B cell (primary cell): ENCODE measurements around the gene SMG9. TPM values are rescaled to one million over a fixed set of nuclear protein-coding genes. Genes with fewer than 3 reads are reported as not detected.

Experiments
- ATAC-seq: fragments of 200-7000 bp; cut with Tn5 transposase; one replicate; pipeline ENCODE4 v1.10.0; 2021; ENCODE audit warnings: low read depth, mild to moderate bottlenecking, moderate number of reproducible peaks, moderate library complexity
- CTCF ChIA-PET: fragments of 350-600 bp; sonication (Branson Sonifier 250); formaldehyde crosslinking; loops from one replicate; lab custom pipeline; 2021; ENCODE audit warnings: antibody characterized with exemption, inconsistent platforms; lab: Charles Lee
- POLR2A ChIA-PET: fragments of 350-600 bp; sonication (Branson Sonifier 250); formaldehyde crosslinking; loops from one replicate; lab custom pipeline; 2021; ENCODE audit warnings: antibody characterized with exemption; lab: Charles Lee
- DNase-seq: peaks from one replicate; pipeline ENCODE4 v3.0.0; 2013
- H2AFZ ChIP-seq: 2 replicates; pipeline ENCODE4 v1.6.1; 2012; ENCODE audit warnings: mild to moderate bottlenecking, low read depth, low read length; ENCODE audit not compliant: insufficient read depth, poor library complexity, severe bottlenecking
- H3K27ac ChIP-seq, 2 donors: 1 replicate in 1 of 2; 2 replicates in 1 of 2; pipeline ENCODE4 v1.5.1; 2012 to 2013; ENCODE audit warnings: low read length in 2 of 2, mild to moderate bottlenecking in 2 of 2, moderate library complexity in 1 of 2
- H3K27me3 ChIP-seq, 4 experiments: fragments of 200-600 bp in 1 of 4; sonication (generic) in 1 of 4; replicated peaks in 1 of 4; 1 replicate in 2 of 4; 2 replicates in 2 of 4; pipeline versions ENCODE4 v1.6.1 to v1.7.0; 2013 to 2016; ENCODE audit warnings: low read length in 3 of 4, mild to moderate bottlenecking in 2 of 4, mixed read lengths in 1 of 4, moderate library complexity in 1 of 4; ENCODE audit not compliant: insufficient read depth in 4 of 4, control insufficient read depth in 3 of 4; ENCODE audit errors: control extremely low read depth in 1 of 4
- H3K36me3 ChIP-seq, 2 experiments: replicated peaks in 1 of 2; 1 replicate in 1 of 2; 2 replicates in 1 of 2; pipeline versions ENCODE4 v1.6.1 to v1.7.1; 2013; ENCODE audit warnings: low read length in 1 of 2; ENCODE audit not compliant: insufficient read depth in 2 of 2, control insufficient read depth in 1 of 2; ENCODE audit errors: control extremely low read depth in 1 of 2, extremely low read depth in 1 of 2
- H3K4me1 ChIP-seq, 2 donors: fragments of 200-600 bp in 1 of 2; sonication (generic) in 1 of 2; 1 replicate in 1 of 2; 2 replicates in 1 of 2; pipeline versions ENCODE4 v1.5.1 to v1.6.1; 2013 to 2017; ENCODE audit warnings: low read length in 2 of 2; ENCODE audit not compliant: control insufficient read depth in 2 of 2, insufficient read depth in 2 of 2
- H3K4me2 ChIP-seq: replicated peaks from 2 replicates; pipeline ENCODE3; 2012; ENCODE audit warnings: mild to moderate bottlenecking, low read depth, low read length; ENCODE audit not compliant: poor library complexity, severe bottlenecking
- H3K4me3 ChIP-seq, 5 experiments: fragments of 200-600 bp in 1 of 5; sonication (generic) in 1 of 5; 1 replicate in 3 of 5; 2 replicates in 2 of 5; pipeline versions ENCODE4 v1.5.1 to v1.7.0; 2011 to 2016; ENCODE audit warnings: low read length in 4 of 5, mild to moderate bottlenecking in 4 of 5, low read depth in 2 of 5, control low read depth in 1 of 5, moderate library complexity in 1 of 5; ENCODE audit not compliant: insufficient read depth in 1 of 5; ENCODE audit errors: control extremely low read depth in 1 of 5, extremely low read depth in 1 of 5
- H3K79me2 ChIP-seq: fragments of 200-600 bp; sonication (generic); one replicate; pipeline ENCODE4 v1.6.0; 2016; ENCODE audit warnings: low read length; ENCODE audit not compliant: control insufficient read depth, insufficient read depth
- H3K9ac ChIP-seq: fragments of 200-600 bp; sonication (generic); 2 replicates; pipeline ENCODE4 v1.6.1; 2017; ENCODE audit warnings: mild to moderate bottlenecking, low read length, moderate library complexity
- H3K9me3 ChIP-seq, 3 donors: one replicate each; pipeline versions ENCODE4 v1.6.1 to v1.7.1; 2013; ENCODE audit warnings: low read length in 2 of 3; ENCODE audit not compliant: control insufficient read depth in 2 of 3, insufficient read depth in 1 of 3; ENCODE audit errors: control extremely low read depth in 1 of 3
- H4K20me1 ChIP-seq: 2 replicates; pipeline ENCODE4 v1.6.0; 2012; ENCODE audit warnings: mild to moderate bottlenecking, low read length; ENCODE audit not compliant: insufficient read depth, control insufficient read depth, poor library complexity, severe bottlenecking
- H3K27ac Mint-ChIP-seq: one replicate; pipeline ENCODE4 v1.8.0; 2021; ENCODE audit warnings: mixed read lengths
- H3K27me3 Mint-ChIP-seq: one replicate; pipeline ENCODE4 v1.8.0; 2021; ENCODE audit warnings: mixed read lengths
- H3K4me1 Mint-ChIP-seq: one replicate; pipeline ENCODE4 v1.8.0; 2021; ENCODE audit warnings: mixed read lengths
- H3K4me3 Mint-ChIP-seq: one replicate; pipeline ENCODE4 v1.8.0; 2021; ENCODE audit warnings: mixed read lengths
- H3K9me3 Mint-ChIP-seq: one replicate; pipeline ENCODE4 v1.8.0; 2022; ENCODE audit warnings: mixed read lengths; ENCODE audit not compliant: insufficient read depth
- EZH2 ChIP-seq: IDR thresholded peaks from 2 replicates; pipeline ENCODE4 v1.6.1; 2012; ENCODE audit warnings: borderline replicate concordance, low read depth, mild to moderate bottlenecking, moderate library complexity, low read length; ENCODE audit not compliant: insufficient read depth, poor library complexity, severe bottlenecking
- WGBS: methylation state at CpG from one replicate; pipeline ENCODE4 v1.1.5; 2013; ENCODE audit warnings: missing lambda C conversion rate; ENCODE audit not compliant: insufficient coverage; 5-methylcytosine and 5-hydroxymethylcytosine counted together
- intact Hi-C: fragments of 100-400 bp; cut with micrococcal nuclease; formaldehyde crosslinking; loops from one replicate; pipeline ENCODE4 v1.10.0; 2022
- polyA plus RNA-seq: library from polyadenylated mRNA; depleted of rRNA; stranded (reverse); fragments of >200 nt; gene quantifications from 2 replicates; pipeline ENCODE4 v1.2.3, GENCODE V29; 2012
- total RNA-seq, 2 donors: library from RNA; stranded (reverse); fragments of 120-200 nt in 1 of 2; gene quantifications; 1 replicate in 1 of 2; 2 replicates in 1 of 2; pipeline versions ENCODE4 v1.2.3 to v1.2.4, GENCODE V29; 2013 to 2022
- TF ChIP-seq, protein P1 (sequence below): fragments of 200-600 bp; IDR thresholded peaks from one replicate; pipeline ENCODE4 v1.8.0; 2022; ENCODE audit warnings: antibody characterized with exemption, mild to moderate bottlenecking

The SMG9 gene
- total and polyA plus RNA-seq, 2 donors (not counting 1 experiment from before 2014, with no cell fraction given): 33.9 to 87.5 TPM

GRCh38 chr19:43751466-43752220 lies 3.1 kb downstream of the SMG9 start:
- H3K4me1 Mint-ChIP-seq: peaks cover 66% of the 10 kb centered on the region
- no peak for ATAC-seq
- WGBS: no CpG with 5 or more reads among the region's 4 CpGs
- no peaks in the 10 kb centered on the region for H3K9me3 ChIP-seq
- no peaks in the 10 kb centered on the region for H3K27me3 Mint-ChIP-seq
- peak overlapping the region; percentile 54 for H3K27ac Mint-ChIP-seq
- no peak overlapping the region for H3K4me2 ChIP-seq
- peak overlapping the region in 1 of 2 donors; percentile 98 for H3K27ac ChIP-seq
- ChIA-PET CTCF (interaction anchor here (0.9 to 8.2 kb wide), 7 partner anchors 8 to 45 kb away, joined by 3 to 61 read pairs (median 4); no protein-coding TSS in a partner anchor), POLR2A (interaction anchor here (0.6 to 6.7 kb wide), 3 partner anchors 14 to 50 kb away, joined by 3 to 89 read pairs (median 45); partner anchors contain the start of gene KCNN4)
- TF ChIP-seq, protein P1, sequence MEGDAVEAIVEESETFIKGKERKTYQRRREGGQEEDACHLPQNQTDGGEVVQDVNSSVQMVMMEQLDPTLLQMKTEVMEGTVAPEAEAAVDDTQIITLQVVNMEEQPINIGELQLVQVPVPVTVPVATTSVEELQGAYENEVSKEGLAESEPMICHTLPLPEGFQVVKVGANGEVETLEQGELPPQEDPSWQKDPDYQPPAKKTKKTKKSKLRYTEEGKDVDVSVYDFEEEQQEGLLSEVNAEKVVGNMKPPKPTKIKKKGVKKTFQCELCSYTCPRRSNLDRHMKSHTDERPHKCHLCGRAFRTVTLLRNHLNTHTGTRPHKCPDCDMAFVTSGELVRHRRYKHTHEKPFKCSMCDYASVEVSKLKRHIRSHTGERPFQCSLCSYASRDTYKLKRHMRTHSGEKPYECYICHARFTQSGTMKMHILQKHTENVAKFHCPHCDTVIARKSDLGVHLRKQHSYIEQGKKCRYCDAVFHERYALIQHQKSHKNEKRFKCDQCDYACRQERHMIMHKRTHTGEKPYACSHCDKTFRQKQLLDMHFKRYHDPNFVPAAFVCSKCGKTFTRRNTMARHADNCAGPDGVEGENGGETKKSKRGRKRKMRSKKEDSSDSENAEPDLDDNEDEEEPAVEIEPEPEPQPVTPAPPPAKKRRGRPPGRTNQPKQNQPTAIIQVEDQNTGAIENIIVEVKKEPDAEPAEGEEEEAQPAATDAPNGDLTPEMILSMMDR: no peak
- no peak for TF ChIP-seq EZH2
- no peak for DNase-seq
- H3K27me3 ChIP-seq: no peaks in the 10 kb centered on the region
- no peaks in the 10 kb centered on the region for H4K20me1 ChIP-seq
- no peak overlapping the region for H3K9ac ChIP-seq
- H3K4me1 ChIP-seq: peaks cover 26 to 62% of the 10 kb centered on the region in 2 donors
- peaks cover 0 to 49% of the 10 kb centered on the region in 2 experiments for H3K36me3 ChIP-seq
- intact Hi-C loops: loop anchor here (10.0 kb wide), 1 partner anchor 183 kb away; the partner anchor contains the start of gene ZNF45
- H3K4me3 ChIP-seq: no peak overlapping the region
- H2AFZ ChIP-seq: no peak overlapping the region
- H3K4me3 Mint-ChIP-seq: no peak overlapping the region
- H3K79me2 ChIP-seq: peaks cover 27% of the 10 kb centered on the region
- no peaks in the 10 kb centered on the region for H3K9me3 Mint-ChIP-seq

DNA sequence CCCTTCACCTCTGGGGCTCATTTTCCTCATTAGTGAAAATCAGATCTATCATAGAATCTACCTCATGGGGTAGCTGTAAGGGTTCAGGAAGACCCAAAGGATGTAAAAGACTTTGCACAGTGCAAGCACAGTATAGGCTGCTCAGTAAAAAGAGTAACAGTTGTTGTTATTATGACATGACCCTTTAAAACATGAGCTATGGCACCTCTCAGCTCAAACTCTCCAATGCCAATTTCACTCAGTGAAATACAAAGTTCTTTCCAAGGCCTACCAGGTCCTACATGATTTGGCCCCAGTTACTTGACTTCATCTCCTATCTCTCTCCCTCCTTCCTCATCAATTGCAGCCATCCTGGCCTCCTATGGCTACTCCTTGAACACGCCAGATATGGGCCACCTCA lies 4.9 kb downstream of the SMG9 start:
- 100% methylated on average over 1 of the region's 1 CpG for WGBS
- peaks cover 61% of the 10 kb centered on the region for H3K4me1 Mint-ChIP-seq

More for the DNA sequence above, 4.9 kb downstream of the SMG9 start:
- Histone ChIP-seq H3K36me3 (peaks cover 0 to 64% of the 10 kb centered on the region in 2 experiments), H3K27me3 (no peaks in the 10 kb centered on the region), H3K4me2 (no peak overlapping the region), H3K9ac (no peak overlapping the region), H3K9me3 (no peaks in the 10 kb centered on the region), H3K4me3 (no peak overlapping the region), H3K27ac (peak overlapping the region in 1 of 2 donors; percentile 13), H2AFZ (no peak overlapping the region), H3K79me2 (peaks cover 27% of the 10 kb centered on the region), H3K4me1 (peaks cover 30 to 51% of the 10 kb centered on the region in 2 donors), H4K20me1 (no peaks in the 10 kb centered on the region)
- no peak for DNase-seq
- TF ChIP-seq, protein P1: no peak
- no peak for TF ChIP-seq EZH2
- H3K27ac Mint-ChIP-seq: peak overlapping the region; percentile 60
- ATAC-seq: no peak
- H3K27me3 Mint-ChIP-seq: no peaks in the 10 kb centered on the region
- POLR2A ChIA-PET: interaction anchor here (6.7 kb wide), 1 partner anchor 31 kb away, joined by 89 read pairs; the partner anchor contains the start of gene KCNN4
- intact Hi-C loops: loop anchor here (10.0 kb wide), 1 partner anchor 185 kb away; the partner anchor contains the start of gene ZNF45
- H3K4me3 Mint-ChIP-seq: no peak overlapping the region
- CTCF ChIA-PET: interaction anchor here (0.7 to 10.4 kb wide), 4 partner anchors 10 to 37 kb away, joined by 3 to 237 read pairs (median 6); partner anchors contain the start of gene KCNN4
- no peaks in the 10 kb centered on the region for H3K9me3 Mint-ChIP-seq
